Hematopoietic multipotent progenitor cell treated with erythropoietin and hydrocortisone succinate and interleukin-3 and kit ligand, for 4 days (in vitro differentiated cells): Measurements from ENCODE around the gene TCF25.
A peak's percentile ranks its signal among the peaks of the same experiment; 100 is the strongest.
"Not testable (repeated sequence)": the region's sequence is repeated elsewhere in the genome, so short reads cannot be mapped to it uniquely, and the experiment has no call there.

Experiments
- DNase-seq: peaks from one replicate; pipeline ENCODE4 v3.0.0-alpha.2; 2015

The TCF25 gene

GRCh38 chr16:89873109-89873971, at the start of gene TCF25:
TCF25 (plus strand) TSS chr16:89873592; CDS start chr16:89873668, 76 bp downstream.
- DNase-seq, result peak; percentile 95

- not testable (repeated sequence) for DNase-seq
These were observed 49.6 kb upstream of the TCF25 start for GRCh38 chr16:89823824-89824148.

- no peak for DNase-seq
These were observed 46.6 kb upstream of the TCF25 start for GRCh38 chr16:89826531-89827382.

- DNase-seq, result peak; percentile 41
These were observed 45.8 kb upstream of the TCF25 start for GRCh38 chr16:89827383-89828198.

GRCh38 chr16:89828199-89828869, 45.1 kb upstream of the TCF25 start, which contains the start of gene SPIRE2:
SPIRE2 (plus strand) TSS chr16:89828475; CDS start chr16:89828551, 76 bp downstream.
- peak; percentile 89 for DNase-seq

- no peak for DNase-seq
These were observed 44.3 kb upstream of the TCF25 start for GRCh38 chr16:89828870-89829629.

GRCh38 chr16:89829630-89830437, 43.6 kb upstream of the TCF25 start:
- no peak for DNase-seq

- DNase-seq, result no peak
These were observed 41.5 kb upstream of the TCF25 start for GRCh38 chr16:89831810-89832328.

GRCh38 chr16:89833664-89834363, 39.6 kb upstream of the TCF25 start:
- not testable (repeated sequence) for DNase-seq

- not testable (repeated sequence) for DNase-seq
These were observed 38.5 kb upstream of the TCF25 start for GRCh38 chr16:89834813-89835363.

GRCh38 chr16:89836484-89836883, 36.9 kb upstream of the TCF25 start:
- DNase-seq, result not testable (repeated sequence)

- no peak for DNase-seq
These were observed 36.3 kb upstream of the TCF25 start for GRCh38 chr16:89837014-89837546.

GRCh38 chr16:89841275-89841674, 32.1 kb upstream of the TCF25 start:
- peak; percentile 44 for DNase-seq

- DNase-seq, result no peak
These were observed 30.7 kb upstream of the TCF25 start for GRCh38 chr16:89842471-89843408.

GRCh38 chr16:89843409-89844350, 29.7 kb upstream of the TCF25 start:
- no peak for DNase-seq

GRCh38 chr16:89844739-89845339, 28.6 kb upstream of the TCF25 start:
- DNase-seq, result no peak
